Measurements from ENCODE around the gene TUSC2. TPM values are rescaled to one million over a fixed set of nuclear protein-coding genes. Genes with fewer than 3 reads are reported as not detected.

TUSC2 gene
- total and polyA plus RNA-seq, 12 donors, result 23.7 to 59.1 (median 27.0) TPM

- Histone ChIP-seq H3K36me3 (peaks cover 0 to 8% (median 0%) of the 10 kb centered on the region in 9 donors), H3K27me3 (peaks cover 0 to 40% (median 10%) of the 10 kb centered on the region in 7 donors), H3K27ac (peak within 1 kb of the TSS; percentile 21 to 92 (median 85)), H3K9me3 (no peaks in the 10 kb centered on the region), H3K4me1 (peaks cover 4 to 53% (median 25%) of the 10 kb centered on the region in 9 donors), H3K4me3 (peak within 1 kb of the TSS in 9 of 10 donors; percentile 26 to 52 (median 43))
- TF ChIP-seq CTCF (IDR thresholded peaks at IDR 0.05), result no peak
- ATAC-seq (peak; percentile 78 to 94 (median 88)), DNase-seq (peak; percentile 69 to 73)
- WGBS, 2 donors, result 30 to 32% methylated on average over 2 of the region's 2 CpGs
- intact Hi-C loops (cut with DNase I), result loop anchor here in 1 of 10 donors (10.0 kb wide), 1 partner anchor 154 kb away; no protein-coding TSS in a partner anchor
Observed at GRCh38 chr3:50278880-50279224, 49.2 kb downstream of the TUSC2 start, which contains the start of gene LSMEM2. TSS of gene LSMEM2 (plus strand) at chr3:50279087. CDS start at chr3:50279114, 27 bp downstream.

GRCh38 chr3:50278123-50278879 lies 49.7 kb downstream of the TUSC2 start:
- WGBS, 2 donors, result 81 to 84% methylated on average over 4 of the region's 4 CpGs
- no peak for TF ChIP-seq CTCF (IDR thresholded peaks at IDR 0.05)
- Histone ChIP-seq H3K9me3 (no peaks in the 10 kb centered on the region), H3K27me3 (peaks cover 0 to 45% (median 10%) of the 10 kb centered on the region in 7 donors), H3K27ac (peak overlapping the region in 8 of 10 donors; percentile 67 to 92 (median 88)), H3K4me1 (peaks cover 4 to 55% (median 31%) of the 10 kb centered on the region in 9 donors), H3K4me3 (no peak overlapping the region), H3K36me3 (peaks cover 0 to 8% (median 0%) of the 10 kb centered on the region in 9 donors)
- intact Hi-C loops (cut with DNase I), result loop anchor here in 1 of 10 donors (10.0 kb wide), 1 partner anchor 154 kb away; no protein-coding TSS in a partner anchor
- ATAC-seq (peak in 5 of 8 donors; percentile 1 to 21 (median 4)), DNase-seq (no peak)

GRCh38 chr3:50276762-50277101 lies 51.3 kb downstream of the TUSC2 start:
- ATAC-seq (no peak), DNase-seq (no peak)
- WGBS, 2 donors, result 84% methylated on average over 17 of the region's 17 CpGs
- Histone ChIP-seq H3K36me3 (peaks cover 0 to 8% (median 0%) of the 10 kb centered on the region in 9 donors), H3K4me3 (no peak overlapping the region), H3K9me3 (no peaks in the 10 kb centered on the region), H3K27me3 (peaks cover 0 to 47% (median 10%) of the 10 kb centered on the region in 7 donors), H3K4me1 (peaks cover 6 to 64% (median 36%) of the 10 kb centered on the region in 9 donors), H3K27ac (no peak overlapping the region)
- intact Hi-C loops (cut with DNase I), result loop anchor here in 1 of 10 donors (10.0 kb wide), 1 partner anchor 152 kb away; no protein-coding TSS in a partner anchor
- no peak for TF ChIP-seq CTCF (IDR thresholded peaks at IDR 0.05)

GRCh38 chr3:50275996-50276761 lies 51.8 kb downstream of the TUSC2 start:
- Histone ChIP-seq H3K27ac (no peak overlapping the region), H3K9me3 (no peaks in the 10 kb centered on the region), H3K27me3 (peaks cover 0 to 47% (median 10%) of the 10 kb centered on the region in 7 donors), H3K36me3 (peaks cover 0 to 8% (median 0%) of the 10 kb centered on the region in 9 donors), H3K4me1 (peaks cover 6 to 64% (median 36%) of the 10 kb centered on the region in 9 donors), H3K4me3 (no peak overlapping the region)
- intact Hi-C loops (cut with DNase I), result loop anchor here in 4 of 10 donors (2.0 to 10.0 kb wide), 3 partner anchors 49 to 151 kb away; no protein-coding TSS in a partner anchor
- DNase-seq (no peak), ATAC-seq (no peak)
- no peak for TF ChIP-seq CTCF (IDR thresholded peaks at IDR 0.05)
- 48 to 54% methylated on average over 77 to 79 of the region's 79 CpGs for WGBS, 2 donors
